ENCODE data around the gene AMMECR1.

The AMMECR1 gene

GRCh38 chrX:110210417-110211139 lies 107.3 kb downstream of the AMMECR1 start:
- DNase-seq (ENCODE audit: low spot score) = no peak

DNA sequence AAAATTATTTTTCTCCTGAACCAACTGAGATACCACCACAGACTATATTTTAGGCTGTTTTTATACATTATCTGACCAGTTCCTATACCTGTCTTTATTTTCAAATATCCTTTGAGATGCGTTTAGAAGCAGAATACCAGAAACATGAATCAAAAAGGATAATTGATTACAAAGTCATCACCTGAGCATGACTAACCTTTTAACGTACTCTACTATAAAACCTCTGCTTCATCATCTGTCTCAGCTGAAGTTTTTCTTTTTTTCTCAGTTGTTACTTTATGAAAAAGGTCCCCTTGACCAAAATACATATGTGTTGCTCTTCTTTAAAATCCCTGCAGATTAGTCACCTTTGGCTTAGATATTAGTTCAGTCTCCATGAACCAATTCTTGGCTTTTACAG lies 109.8 kb downstream of the AMMECR1 start:
- DNase-seq (ENCODE audit: low spot score) = no peak

GRCh38 chrX:110204986-110205385 lies 112.9 kb downstream of the AMMECR1 start:
- no peak for DNase-seq (ENCODE audit: low spot score)

- DNase-seq (ENCODE audit: low spot score) = no peak
These were observed 116.1 kb downstream of the AMMECR1 start for GRCh38 chrX:110201799-110202198.

GRCh38 chrX:110194977-110195376 lies 122.9 kb downstream of the AMMECR1 start:
- DNase-seq (ENCODE audit: low spot score) = no peak

DNA sequence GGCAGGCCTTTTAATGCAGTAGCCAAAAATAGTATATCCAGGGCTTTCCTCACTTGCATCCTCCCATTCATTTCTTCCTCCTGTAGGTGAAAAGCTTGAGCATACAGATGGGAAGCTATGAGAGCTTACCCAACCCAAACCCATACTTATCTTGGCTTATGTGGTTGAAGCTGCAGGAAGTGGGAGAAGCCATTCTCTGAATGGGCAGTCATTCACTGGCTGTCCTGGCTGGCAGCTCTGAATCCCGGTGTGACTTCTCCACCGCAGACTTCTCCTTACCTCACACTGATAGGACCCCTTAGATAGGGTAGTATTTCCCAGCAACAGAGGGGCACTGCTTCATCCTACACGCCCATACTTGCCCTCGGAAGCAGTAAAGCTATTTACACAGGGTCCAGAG lies 125.4 kb downstream of the AMMECR1 start:
- no peak for DNase-seq (ENCODE audit: low spot score)

DNA sequence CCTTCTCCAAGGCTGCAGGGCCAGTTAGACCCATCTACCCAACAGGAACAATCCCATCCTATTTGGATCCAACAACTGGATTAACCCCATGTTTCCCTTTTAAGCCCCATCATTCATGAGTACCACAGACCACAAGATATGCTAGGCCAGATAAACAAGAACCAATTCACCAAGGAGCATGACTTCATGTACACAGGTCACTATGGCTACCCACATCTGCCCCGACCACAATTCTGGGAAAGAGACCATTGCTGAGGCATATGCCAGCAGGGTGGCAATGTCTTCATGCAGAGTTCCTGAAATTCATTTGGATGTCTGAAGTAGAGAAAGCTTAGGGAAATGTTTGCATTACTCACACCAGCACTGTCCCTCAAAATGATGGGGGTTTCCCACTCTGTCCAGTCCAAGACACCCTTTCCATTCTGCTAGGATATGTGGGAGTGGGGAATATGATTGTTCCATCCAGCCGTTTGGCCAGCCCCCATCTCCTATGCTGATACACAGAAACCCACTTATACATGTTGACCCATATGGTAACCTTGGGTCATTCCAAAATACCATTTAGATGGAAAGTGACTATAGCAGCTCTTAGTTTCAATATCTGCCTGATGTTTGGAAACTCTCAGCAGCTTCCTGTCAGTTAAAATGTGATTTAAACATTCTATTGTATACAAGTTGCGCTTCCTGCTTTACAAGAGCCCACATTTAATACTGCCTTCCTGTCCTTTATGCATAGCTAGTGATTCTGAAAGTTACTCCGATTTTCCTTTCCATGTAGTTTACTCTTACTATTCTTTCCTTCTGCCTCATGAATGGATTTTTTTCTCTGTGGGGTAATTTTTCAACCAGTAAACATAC lies 129.0 kb downstream of the AMMECR1 start:
- DNase-seq (ENCODE audit: low spot score) = no peak

DNA sequence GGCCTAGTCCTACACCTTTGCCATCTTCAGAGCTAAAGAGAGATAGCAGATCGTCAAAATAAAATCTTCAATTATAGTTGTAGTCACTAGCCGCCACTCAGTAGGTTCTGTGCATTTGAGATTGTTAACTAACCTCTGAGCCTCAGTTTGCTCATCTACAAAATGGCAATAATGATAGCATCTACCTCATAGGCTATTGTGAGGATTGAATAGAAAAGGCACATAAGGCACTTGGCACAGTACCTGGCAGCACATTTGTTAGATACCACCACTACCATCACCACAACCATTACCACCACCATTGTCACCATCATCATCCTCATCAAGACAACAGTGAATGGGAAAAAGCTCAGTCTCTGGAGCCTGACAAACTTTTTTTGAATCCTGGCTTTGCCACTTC lies 134.6 kb downstream of the AMMECR1 start:
- DNase-seq (ENCODE audit: low spot score) = no peak

GRCh38 chrX:110182865-110183264 lies 135.0 kb downstream of the AMMECR1 start:
- no peak for DNase-seq (ENCODE audit: low spot score)

GRCh38 chrX:110182362-110182761 lies 135.5 kb downstream of the AMMECR1 start:
- no peak for DNase-seq (ENCODE audit: low spot score)

DNA sequence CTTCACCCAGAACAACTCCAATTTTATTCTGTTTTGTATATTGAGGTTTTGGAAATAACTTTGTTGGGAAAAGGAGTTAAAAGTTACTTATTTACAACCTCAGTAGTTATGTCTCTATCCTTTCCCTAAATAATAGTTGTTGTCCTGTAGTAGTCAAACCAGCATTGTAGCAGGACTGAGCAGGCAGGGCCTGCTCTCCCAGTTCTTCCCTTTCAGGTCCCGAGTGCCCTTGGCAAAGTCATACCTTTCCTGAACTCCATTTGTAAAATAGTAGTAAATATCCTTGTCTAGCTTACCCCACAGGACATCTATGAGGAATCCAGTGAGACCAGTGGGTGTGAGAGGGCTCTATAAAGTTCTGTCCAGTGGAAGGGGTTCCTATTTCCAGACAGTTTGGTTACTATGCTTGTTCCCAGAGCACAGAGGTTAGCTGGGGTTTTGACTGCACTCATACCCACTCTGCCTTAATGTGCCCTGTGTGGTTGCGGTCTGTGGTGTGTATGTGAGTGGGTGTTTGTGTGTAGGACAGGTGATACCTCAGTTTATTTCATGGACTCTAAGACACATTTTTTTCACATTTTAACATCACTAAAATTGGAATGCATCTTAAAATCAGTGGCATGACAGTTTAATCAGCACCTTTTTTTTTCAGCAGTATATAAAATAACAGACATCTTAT lies 136.3 kb downstream of the AMMECR1 start:
- no peak for DNase-seq (ENCODE audit: low spot score)

- DNase-seq (ENCODE audit: low spot score) = no peak
These were observed 137.0 kb downstream of the AMMECR1 start for GRCh38 chrX:110180928-110181310.

- DNase-seq (ENCODE audit: low spot score) = no peak
These were observed 137.5 kb downstream of the AMMECR1 start for GRCh38 chrX:110180176-110180927.

- no peak for DNase-seq (ENCODE audit: low spot score)
These were observed 139.6 kb downstream of the AMMECR1 start for GRCh38 chrX:110178179-110178865.

- no peak for DNase-seq (ENCODE audit: low spot score)
These were observed 142.2 kb downstream of the AMMECR1 start for GRCh38 chrX:110175696-110176095.

DNA sequence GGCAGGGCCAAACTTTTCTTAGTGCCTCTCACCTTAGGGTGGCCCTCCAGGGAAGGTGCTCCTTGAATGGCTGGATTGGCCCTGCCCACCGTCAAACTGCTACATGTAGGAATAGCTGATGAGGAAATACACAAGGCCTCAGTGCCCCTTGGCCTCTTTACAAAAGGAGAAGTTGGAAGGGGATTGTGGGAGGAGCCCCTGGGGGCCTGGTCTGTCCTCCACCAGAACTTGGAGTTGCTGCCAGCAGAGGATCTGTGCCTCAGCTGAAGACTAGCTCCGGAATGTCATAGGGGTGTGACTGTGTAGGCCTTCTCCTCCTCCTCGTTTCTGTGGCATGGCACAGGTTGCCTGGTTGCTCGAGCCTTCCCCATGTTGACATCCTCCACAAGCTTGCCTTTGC lies 142.7 kb downstream of the AMMECR1 start:
- no peak for DNase-seq (ENCODE audit: low spot score)

DNA sequence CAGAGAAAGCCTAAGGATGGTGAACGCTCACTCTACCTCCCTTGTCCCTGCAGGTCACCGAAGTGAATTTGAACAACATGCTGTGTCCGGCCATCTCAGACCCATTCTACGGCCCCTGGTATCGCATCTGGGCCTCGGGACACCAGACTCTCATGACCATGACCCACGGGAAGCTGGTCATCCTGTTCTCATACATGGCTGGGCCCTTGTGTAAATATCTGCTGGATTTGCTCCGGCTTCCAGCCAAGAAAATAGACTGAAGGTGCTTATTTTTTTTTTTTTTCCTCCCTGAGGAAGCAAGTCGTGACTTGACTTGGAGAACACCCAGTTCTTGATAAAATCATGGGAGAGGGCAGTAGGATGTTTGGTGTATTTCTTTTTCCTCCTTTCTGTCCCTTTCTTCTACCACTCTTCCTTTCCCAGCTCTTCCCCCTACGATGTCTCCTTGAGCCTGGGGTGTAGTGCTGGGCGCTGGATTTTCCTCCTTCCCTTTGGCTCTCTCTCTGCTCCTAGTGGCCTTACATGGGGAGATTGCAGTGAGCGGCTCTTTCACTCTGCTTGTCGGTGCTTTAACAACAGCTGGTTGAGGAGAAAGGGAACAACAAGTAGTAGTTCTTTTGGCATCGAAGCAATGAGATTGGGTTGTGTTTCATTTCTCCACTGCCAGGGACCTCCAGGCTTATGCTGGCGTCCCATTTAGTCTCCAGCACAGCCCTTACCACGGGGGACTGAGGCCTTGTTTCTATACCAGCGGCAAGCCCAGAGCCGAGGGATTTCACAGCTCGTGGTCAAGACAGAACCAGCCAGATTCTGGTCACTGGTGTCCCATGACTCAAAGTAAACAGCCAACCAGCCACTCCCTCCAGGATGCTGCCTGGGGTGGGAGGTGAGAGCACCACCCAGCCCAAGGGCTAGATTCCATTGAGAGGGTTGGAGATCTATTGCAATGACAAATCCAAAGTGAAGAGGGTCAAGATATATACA lies 144.4 kb downstream of the AMMECR1 start:
- no peak for DNase-seq (ENCODE audit: low spot score)

- no peak for DNase-seq (ENCODE audit: low spot score)
These were observed 145.7 kb downstream of the AMMECR1 start for GRCh38 chrX:110172215-110172614.

DNA sequence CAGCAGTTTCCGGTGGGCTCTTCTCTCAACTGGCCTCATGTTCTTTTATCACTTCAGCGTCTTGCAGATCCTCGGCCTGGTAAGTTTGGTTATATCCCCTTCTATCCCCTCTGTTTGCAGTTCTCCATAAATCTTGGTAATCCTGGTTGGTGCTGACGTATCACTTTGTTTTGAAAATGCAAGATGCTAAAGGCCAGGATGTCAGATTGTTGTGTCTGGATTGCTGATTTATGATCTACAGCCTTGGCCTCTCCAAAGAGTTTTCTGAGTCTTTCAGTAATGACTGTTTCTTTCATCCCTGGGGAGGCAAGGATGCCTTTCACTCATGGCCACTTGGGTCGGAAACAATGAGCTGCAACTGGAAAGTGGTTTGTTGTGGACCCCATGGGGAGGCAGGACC lies 146.4 kb downstream of the AMMECR1 start:
- no peak for DNase-seq (ENCODE audit: low spot score)

DNA sequence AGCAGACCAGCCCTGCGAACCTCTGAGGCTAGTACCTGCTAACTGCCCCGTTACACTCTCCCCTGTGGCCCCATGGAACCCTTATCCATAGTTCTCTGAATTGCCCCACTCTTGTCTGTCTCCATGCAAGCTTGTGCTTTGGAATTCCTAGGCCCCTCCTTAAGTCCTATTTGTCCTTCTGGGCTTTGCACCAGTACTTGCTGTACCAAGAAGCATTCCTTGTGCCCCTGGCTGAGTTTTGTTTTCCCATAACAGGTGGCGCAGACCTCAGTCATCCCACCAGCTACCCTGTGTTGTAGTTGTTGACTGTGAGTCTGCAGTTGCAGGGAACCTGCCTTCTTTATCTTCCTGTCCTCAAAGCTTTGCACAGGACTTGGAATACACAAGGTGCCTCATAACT lies 147.9 kb downstream of the AMMECR1 start:
- DNase-seq (ENCODE audit: low spot score) = no peak

Data from RKO (cell line).